GM21723 (cell line): ENCODE data around the gene C1orf52.
"Not testable (repeated sequence)": the region's sequence is repeated elsewhere in the genome, so short reads cannot be mapped to it uniquely, and the experiment has no call there.

Source experiments
- ATAC-seq: cut with Tn5 transposase; IDR thresholded peaks from one replicate; pipeline ENCODE4 v1.9.1; 2021; ENCODE audit warnings: mild to moderate bottlenecking, moderate library complexity; ENCODE audit not compliant: unreplicated experiment

The C1orf52 gene

GRCh38 chr1:85278853-85279314, 19.4 kb upstream of the C1orf52 start:
- no peak for ATAC-seq

- ATAC-seq, result no peak
These were observed 18.3 kb upstream of the C1orf52 start for GRCh38 chr1:85277802-85278201.

- no peak for ATAC-seq
These were observed 17.6 kb upstream of the C1orf52 start for GRCh38 chr1:85276978-85277639.

GRCh38 chr1:85276215-85276977, 16.9 kb upstream of the C1orf52 start, which contains the start of gene BCL10:
TSS of gene BCL10 (minus strand) at chr1:85276632. CDS start at chr1:85276352, 280 bp downstream.
- ATAC-seq, result peak; percentile 96

DNA sequence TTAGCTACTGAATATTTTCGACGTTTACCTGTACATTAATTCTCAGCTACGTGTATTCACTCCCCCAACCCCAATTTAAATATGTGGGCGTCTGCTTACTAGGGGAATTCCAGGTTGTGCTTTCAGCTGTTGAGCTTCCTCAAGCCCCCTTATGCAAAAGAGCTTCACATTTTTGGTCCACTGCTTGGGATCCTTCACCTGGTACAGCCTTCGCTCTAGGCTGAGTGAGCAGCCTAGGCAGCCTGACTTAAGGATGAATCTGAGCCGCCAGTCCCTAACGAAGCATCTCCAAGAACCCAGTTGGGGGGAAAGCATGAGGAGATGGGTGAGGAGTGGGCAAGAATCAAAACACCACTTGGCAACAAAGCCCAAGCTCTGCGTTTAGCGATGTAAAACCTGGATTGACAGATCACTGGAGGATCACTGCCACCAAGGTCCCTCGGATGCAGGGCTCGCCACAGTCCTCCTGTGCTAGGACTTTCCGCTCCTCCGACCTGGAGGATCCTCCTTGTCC, 16.3 kb upstream of the C1orf52 start:
- peak; percentile 20 for ATAC-seq

DNA sequence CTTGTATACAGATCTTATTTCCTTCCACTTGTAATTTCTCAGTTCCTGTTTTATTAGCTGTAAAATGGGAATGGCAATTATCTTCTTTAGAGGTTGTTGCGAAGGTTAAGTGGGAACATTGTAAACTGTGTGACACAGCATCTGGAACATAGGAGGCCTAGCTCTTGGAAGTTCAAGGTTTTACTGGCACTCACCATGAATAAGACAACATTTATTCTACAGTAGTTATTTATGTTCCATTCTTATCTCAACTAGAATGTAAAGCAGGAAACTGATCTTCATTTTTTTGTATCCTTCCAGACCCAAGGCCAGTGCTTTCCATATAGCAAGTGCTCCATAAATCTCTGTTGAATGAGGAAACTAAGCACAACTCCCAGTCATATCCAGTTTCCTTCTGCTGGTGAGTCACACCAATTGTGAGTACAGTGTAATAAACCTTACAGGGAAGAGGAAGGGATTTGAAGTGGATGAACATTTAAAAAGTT, 15.5 kb upstream of the C1orf52 start:
- no peak for ATAC-seq

DNA sequence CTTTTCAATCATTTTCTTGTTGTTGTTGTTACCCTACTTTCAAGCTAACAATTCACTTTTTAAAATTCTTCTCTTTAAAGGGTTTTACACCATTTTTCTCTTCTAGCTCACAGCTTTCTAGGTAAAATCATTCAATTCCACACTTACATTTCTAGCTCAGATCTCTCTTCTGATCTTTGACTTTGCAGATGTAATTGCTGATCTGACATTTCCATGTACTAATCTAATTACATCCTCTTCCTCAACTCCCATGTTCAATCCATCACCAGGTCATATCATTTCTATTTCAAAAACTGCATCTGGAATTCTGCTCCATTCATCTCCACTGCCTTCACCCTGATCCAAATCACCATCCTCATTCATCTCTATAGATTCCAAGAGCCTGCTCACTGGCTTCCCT, 13.9 kb upstream of the C1orf52 start:
- ATAC-seq, result no peak

- ATAC-seq, result no peak
These were observed 9.5 kb upstream of the C1orf52 start for GRCh38 chr1:85268801-85269585.

- ATAC-seq, result no peak
These were observed 7.9 kb upstream of the C1orf52 start for GRCh38 chr1:85267313-85267712.

GRCh38 chr1:85264150-85264549, 4.7 kb upstream of the C1orf52 start:
- ATAC-seq, result no peak

- ATAC-seq, result no peak
These were observed 3.5 kb upstream of the C1orf52 start for GRCh38 chr1:85262985-85263384.

DNA sequence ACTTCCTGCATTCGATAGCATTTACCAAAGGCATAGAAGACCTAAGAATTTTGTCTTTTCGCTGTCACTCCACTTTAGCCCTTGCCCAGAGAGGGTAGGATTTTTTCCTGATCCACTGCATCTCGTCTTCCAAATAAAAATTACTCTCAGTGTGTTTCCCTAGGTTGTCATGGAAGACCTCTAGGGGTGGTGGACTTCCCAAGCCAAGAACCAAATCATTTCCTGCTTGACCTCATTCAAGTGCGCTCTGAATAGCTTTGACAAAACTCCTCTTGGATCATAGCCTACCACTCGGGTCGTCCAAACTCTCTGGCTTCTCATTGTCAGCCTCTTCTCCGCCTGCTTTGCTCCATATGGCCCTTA, 431 bp upstream of the C1orf52 start:
- ATAC-seq, result no peak

GRCh38 chr1:85258536-85259117, 835 bp downstream of the C1orf52 start:
- no peak for ATAC-seq

DNA sequence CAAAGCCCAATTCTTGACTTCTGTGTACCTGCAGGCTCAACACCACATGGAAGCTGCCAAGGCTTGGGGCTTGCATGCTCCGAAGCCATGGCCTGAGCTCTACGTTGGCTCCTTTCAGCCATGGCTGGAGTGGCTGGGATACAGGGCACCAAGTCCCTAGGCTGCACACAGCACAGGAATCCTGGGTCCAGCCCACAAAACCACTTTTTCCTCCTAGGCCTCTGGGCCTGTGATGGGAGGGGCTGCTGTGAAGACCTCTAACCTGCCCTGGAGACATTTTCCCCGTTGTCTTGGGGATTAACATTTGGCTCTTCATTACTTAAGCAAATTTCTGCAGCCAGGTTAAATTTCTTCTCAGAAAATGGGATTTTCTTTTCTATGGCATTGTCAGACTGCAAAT, 10.4 kb downstream of the C1orf52 start:
- not testable (repeated sequence) for ATAC-seq

DNA sequence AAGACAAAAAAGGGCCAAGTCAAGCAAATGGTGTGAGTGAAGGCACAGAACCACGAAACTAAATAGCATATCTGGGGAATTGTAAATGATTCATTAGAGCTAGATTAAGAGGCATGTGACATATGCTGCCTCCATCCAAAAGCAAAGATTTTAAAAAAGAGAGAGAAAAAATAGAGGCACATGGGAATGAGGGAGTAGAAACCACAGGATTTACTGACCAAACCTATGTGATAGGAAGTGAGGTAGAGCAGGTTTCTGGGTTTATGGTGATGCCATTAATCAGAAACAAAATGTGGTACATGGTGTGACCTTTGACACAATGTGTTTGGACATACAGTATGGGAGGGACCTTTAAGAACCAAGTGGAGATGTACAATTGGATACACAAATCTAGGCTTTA, 13.6 kb downstream of the C1orf52 start:
- no peak for ATAC-seq

GRCh38 chr1:85245456-85245855, 14.0 kb downstream of the C1orf52 start:
- ATAC-seq, result no peak

GRCh38 chr1:85244271-85245061, 15.0 kb downstream of the C1orf52 start:
- ATAC-seq, result no peak

DNA sequence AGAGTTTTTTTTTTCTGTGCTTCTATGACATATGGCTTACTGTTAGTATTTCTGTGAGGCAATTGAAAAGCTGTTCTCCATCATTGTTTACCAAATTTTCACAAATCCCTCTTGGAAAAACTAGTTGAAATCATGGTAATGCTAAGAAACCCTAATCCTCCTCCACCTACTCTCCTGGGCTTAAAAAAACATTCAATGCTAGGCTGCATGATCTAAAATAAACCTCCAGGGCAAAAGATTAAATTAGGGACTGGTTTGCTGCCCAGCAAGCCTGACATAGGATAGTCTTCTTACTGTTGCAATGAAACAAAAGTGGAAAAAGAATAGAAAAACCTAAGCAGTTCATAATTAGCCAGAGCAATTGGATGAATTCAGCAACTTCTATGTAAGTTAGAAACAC, 16.1 kb downstream of the C1orf52 start:
- no peak for ATAC-seq

GRCh38 chr1:85240643-85241042, 18.8 kb downstream of the C1orf52 start:
- no peak for ATAC-seq

- ATAC-seq, result peak; percentile 68
These were observed 19.3 kb downstream of the C1orf52 start for GRCh38 chr1:85240174-85240601.
